AG09309 (cell line): ENCODE data around the gene UVSSA.

Experiments used
- DNase-seq: peaks from one replicate; pipeline ENCODE4 v3.0.0-alpha.2; 2010; ENCODE audit warnings: low read depth
- H3K4me3 ChIP-seq: 2 replicates; pipeline ENCODE4 v1.5.1; 2011; ENCODE audit warnings: mild to moderate bottlenecking, low read depth, low read length, moderate library complexity; ENCODE audit not compliant: control insufficient read depth
- CTCF ChIP-seq: IDR thresholded peaks from 2 replicates; pipeline ENCODE4 v1.5.1; 2011; ENCODE audit warnings: mild to moderate bottlenecking, low read depth, low read length, inconsistent platforms; ENCODE audit not compliant: insufficient read depth, control insufficient read depth; ENCODE audit errors: missing control alignments

UVSSA gene

DNA sequence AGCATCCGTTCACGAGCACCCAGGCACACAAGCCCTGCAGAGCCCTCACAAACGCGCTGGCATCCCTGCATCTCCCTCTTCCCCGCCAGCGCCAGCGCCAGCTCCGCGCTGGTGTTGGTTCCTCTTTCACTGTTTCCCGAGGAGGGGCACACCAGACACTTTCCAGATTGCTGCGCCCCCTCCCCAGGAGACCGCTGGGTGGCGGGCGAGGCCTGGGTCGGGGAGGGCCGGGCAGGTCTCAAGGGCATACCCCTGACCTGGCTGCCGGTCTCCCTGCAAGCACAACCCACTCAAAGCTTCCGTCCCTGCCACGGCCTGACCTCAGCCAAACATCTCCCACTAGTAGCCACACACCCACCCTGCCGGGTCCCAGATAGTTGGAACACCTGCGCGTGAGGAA, 61.4 kb downstream of the UVSSA start:
- H3K4me3 ChIP-seq = no peak overlapping the region
- TF ChIP-seq CTCF = no peak
- DNase-seq = no peak

DNA sequence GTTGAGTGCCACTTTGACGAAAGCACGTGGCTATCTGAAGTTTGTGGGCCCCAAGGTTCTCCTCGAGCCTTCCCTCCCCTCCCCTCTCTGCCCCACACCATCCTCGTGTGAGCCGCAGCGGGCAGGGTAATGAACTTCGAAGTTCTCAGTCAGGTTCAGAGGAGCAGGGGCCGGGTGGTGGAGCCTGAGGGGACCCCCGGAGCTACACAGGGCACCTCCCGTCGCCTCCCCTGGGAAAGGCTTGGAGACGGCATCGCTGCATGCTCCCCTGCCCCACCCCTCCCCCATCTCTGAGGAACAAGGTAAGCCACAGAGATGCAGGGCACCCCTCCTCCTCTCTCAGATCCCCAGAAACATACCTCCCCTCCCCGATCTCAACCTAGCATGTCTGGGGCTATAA, 62.1 kb downstream of the UVSSA start:
- no peak for TF ChIP-seq CTCF
- DNase-seq = no peak
- H3K4me3 ChIP-seq = no peak overlapping the region

- no peak for TF ChIP-seq CTCF
- no peak for DNase-seq
- H3K4me3 ChIP-seq = no peak overlapping the region
These were observed 62.8 kb downstream of the UVSSA start for GRCh38 chr4:1409491-1410425.

DNA sequence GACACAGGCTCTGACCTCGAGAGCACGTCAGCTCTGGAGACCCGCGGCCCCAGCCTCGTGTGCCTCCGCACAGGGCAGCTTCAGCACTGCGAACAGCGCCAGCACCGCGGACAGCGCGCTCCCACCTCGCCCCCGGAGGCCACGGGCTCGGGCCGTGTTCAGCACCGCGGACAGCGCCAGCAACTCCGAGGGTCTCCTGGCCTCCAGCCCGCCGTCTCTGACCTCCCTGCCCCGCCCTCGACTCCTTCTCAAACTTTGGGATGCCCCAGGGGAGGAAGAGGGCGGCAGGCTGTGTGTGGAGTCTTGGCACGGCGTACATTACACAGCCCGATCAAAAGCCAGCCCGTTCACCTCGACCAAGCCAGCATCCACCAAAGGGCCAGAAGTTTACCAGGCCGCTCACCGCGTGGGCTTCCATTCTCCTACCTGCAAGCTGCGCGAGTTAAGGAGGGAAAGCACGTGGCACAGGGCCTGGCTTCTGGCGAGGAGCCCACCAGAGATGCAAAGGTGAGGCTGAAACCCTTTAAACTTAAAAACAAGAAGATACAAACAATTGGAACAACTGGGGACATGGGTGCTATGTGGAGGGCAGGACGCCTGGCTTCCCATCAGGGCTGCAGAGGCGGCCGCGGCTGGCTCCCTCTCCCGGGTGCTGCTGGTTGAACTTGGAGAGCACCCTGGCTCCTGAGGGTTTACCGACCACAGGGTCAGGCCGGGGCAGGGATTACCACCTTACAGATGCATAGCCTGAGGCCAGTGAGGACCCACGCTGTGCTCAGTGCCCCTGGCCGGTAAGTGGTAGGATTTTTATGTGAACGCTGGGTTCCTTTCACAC, 63.7 kb downstream of the UVSSA start:
- no peak for DNase-seq
- no peak for TF ChIP-seq CTCF
- no peak overlapping the region for H3K4me3 ChIP-seq

DNA sequence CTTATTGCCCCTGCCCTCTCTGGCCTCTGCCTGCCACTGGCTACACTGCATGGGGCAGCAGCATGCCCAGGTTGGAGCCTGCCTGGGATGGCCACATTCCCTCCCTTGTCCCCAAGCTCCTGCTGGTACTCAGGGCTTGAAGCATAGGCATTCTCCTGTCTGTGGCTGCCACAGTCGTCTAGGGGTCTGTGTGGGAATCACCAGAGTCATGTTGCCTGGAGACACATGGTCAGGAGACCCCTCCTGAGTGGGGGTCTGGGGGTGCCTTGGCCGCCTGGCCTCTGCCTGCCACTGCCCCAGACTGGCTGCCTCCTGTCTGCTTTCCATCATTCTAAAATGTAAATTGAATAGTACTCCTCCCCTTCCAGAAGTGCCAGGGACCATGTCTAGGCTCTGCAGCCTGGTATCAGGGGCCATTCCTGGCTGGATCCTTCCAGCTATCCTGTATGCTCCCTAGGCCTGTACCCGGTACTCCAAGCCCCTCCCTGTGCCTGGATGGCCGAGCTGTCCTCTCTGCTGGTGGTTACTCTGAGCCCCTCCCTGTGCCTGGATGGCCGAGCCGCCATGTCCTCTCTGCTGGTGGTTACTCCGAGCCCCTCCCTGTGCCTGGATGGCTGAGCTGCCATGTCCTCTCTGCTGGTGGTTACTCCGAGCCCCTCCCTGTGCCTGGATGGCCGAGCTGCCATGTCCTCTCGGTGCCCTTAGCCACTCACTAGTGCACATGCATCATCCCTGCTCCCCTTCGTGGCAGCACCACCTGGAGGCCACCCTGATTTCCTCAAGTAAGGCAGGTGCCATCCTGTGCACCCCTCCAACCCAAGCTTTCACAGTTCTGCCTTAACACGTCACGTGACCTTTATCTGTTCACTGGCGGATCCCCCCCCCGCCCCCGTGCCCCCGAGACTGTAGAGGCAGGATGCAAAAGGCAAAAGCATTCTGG, 64.7 kb downstream of the UVSSA start:
- TF ChIP-seq CTCF = no peak
- no peak overlapping the region for H3K4me3 ChIP-seq
- DNase-seq = no peak
